K562 (cell line): Measurements from ENCODE around the gene PDK3. TPM values are rescaled to one million over a fixed set of nuclear protein-coding genes. Genes with fewer than 3 reads are reported as not detected.

Experiments used
- ATAC-seq: fragments of 200-7000 bp; cut with Tn5 transposase; 3 replicates; pipeline ENCODE4 v1.9.1; 2020; ENCODE audit warnings: moderate library complexity
- BruUV-seq: library from RNA; stranded (reverse); fragments of 400-500 nt; replicated peaks from 2 replicates; lab custom pipeline; 2021; lab: Mats Ljungman, UMichigan
- CTCF ChIA-PET: fragments of 300-600 bp; formaldehyde crosslinking; extraction: SDS; loops from one replicate; lab custom pipeline; 2021; ENCODE audit warnings: low intra/inter-chr PET ratio; lab: Yijun Ruan, JAX
- POLR2A ChIA-PET: fragments of 300-600, 350-650 bp; sonication (Branson Sonifier 250); formaldehyde crosslinking; extraction: SDS; loops from one replicate; lab custom pipeline; 2021; ENCODE audit warnings: antibody characterized with exemption, inconsistent platforms; lab: Yijun Ruan, JAX
- DNase-seq, 4 experiments: peaks; one replicate each; pipeline versions ENCODE4 v3.0.0 to v3.0.0-alpha.2; 2011 to 2018; ENCODE audit warnings: low spot score in 3 of 4, mixed read lengths in 3 of 4; ENCODE audit errors: extremely low read depth in 1 of 4
- FAIRE-seq: peaks from 2 replicates; lab custom pipeline; 2011; peaks lifted over from hg19 to GRCh38; lab: Jason Lieb, UNC
- H2AFZ ChIP-seq: 2 replicates; pipeline ENCODE4 v1.6.0; 2011; ENCODE audit warnings: low read depth, low read length, control low read depth, inconsistent platforms
- H3K27ac ChIP-seq: fragments of 200-600 bp; 3 replicates; pipeline ENCODE4 v1.8.0; 2011; ENCODE audit warnings: low read depth, mild to moderate bottlenecking, control low read depth, inconsistent platforms, low read length, moderate library complexity, mixed read lengths; ENCODE audit errors: extremely low read depth
- H3K27me3 ChIP-seq, 2 experiments: fragments of 300-600 bp in 1 of 2; 2 replicates in 1 of 2; 3 replicates in 1 of 2; pipeline versions ENCODE4 v1.6.0 to v1.8.0; 2011; ENCODE audit warnings: inconsistent platforms in 2 of 2, low read length in 2 of 2, mild to moderate bottlenecking in 1 of 2, mixed read lengths in 1 of 2, moderate library complexity in 1 of 2; ENCODE audit not compliant: control insufficient read depth in 2 of 2, insufficient read depth in 2 of 2
- H3K36me3 ChIP-seq: fragments of 300-600 bp; 3 replicates; pipeline ENCODE4 v1.8.0; 2011; ENCODE audit warnings: mild to moderate bottlenecking, low read length, inconsistent platforms; ENCODE audit not compliant: control insufficient read depth, insufficient read depth
- H3K4me1 ChIP-seq, 2 experiments: fragments of 200-600 bp in 1 of 2; replicated peaks in 1 of 2; 2 replicates in 1 of 2; 3 replicates in 1 of 2; pipeline versions ENCODE4 v1.5.1 to v1.8.0; 2011; ENCODE audit warnings: inconsistent platforms in 2 of 2, low read length in 2 of 2, mild to moderate bottlenecking in 1 of 2, mixed read lengths in 1 of 2, moderate library complexity in 1 of 2; ENCODE audit not compliant: control insufficient read depth in 2 of 2, insufficient read depth in 2 of 2
- H3K4me2 ChIP-seq: 2 replicates; pipeline ENCODE4 v1.6.1; 2011; ENCODE audit warnings: low read length, control low read depth, inconsistent platforms, mixed read lengths; ENCODE audit not compliant: insufficient read depth
- H3K4me3 ChIP-seq: fragments of 200-600 bp; sonication (generic), shearing (Covaris generic); 2 replicates; pipeline ENCODE4 v1.5.1; 2016; ENCODE audit warnings: control low read depth, inconsistent platforms
- H3K79me2 ChIP-seq: fragments of 200-600 bp; 3 replicates; pipeline ENCODE4 v1.8.0; 2011; ENCODE audit warnings: low read length, inconsistent platforms; ENCODE audit not compliant: control insufficient read depth, insufficient read depth
- H3K9ac ChIP-seq, 2 experiments: 2 replicates each; pipeline versions ENCODE4 v1.6.0 to v1.6.1; 2011; ENCODE audit warnings: low read depth in 2 of 2, low read length in 2 of 2, control low read depth in 1 of 2, inconsistent platforms in 1 of 2, mild to moderate bottlenecking in 1 of 2, mixed read lengths in 1 of 2; ENCODE audit not compliant: insufficient read depth in 1 of 2
- H3K9me1 ChIP-seq: one replicate; pipeline ENCODE4 v1.6.0; 2011; ENCODE audit warnings: inconsistent platforms, mild to moderate bottlenecking, low read length, moderate library complexity; ENCODE audit not compliant: control insufficient read depth, insufficient read depth
- H3K9me3 ChIP-seq: replicated peaks from 2 replicates; pipeline ENCODE4 v1.5.1; 2011; ENCODE audit warnings: low read depth, low read length, inconsistent platforms; ENCODE audit not compliant: control insufficient read depth, insufficient read depth
- H4K20me1 ChIP-seq: replicated peaks from 2 replicates; pipeline ENCODE4 v1.6.1; 2011; ENCODE audit warnings: low read length, inconsistent platforms, mixed read lengths; ENCODE audit not compliant: control insufficient read depth, insufficient read depth
- BRD9 ChIP-seq: fragments of 450-650 bp; IDR thresholded peaks from 2 replicates; pipeline ENCODE4 v1.6.1; 2018; ENCODE audit warnings: low read depth; ENCODE audit not compliant: partially characterized antibody
- RAD21 ChIP-seq, 2 experiments: fragments of 250-450 bp in 1 of 2; fragments of 450-650 bp in 1 of 2; sonication (Bioruptor Pico) in 1 of 2; formaldehyde crosslinking in 1 of 2; IDR thresholded peaks in 1 of 2; conservative IDR thresholded peaks in 1 of 2; 2 replicates each; pipeline versions ENCODE4 v1.4.0 to v1.8.0; 2020 to 2022; ENCODE audit warnings: mild to moderate bottlenecking in 2 of 2, moderate library complexity in 1 of 2
- TAL1 ChIP-seq: fragments of 450-650 bp; IDR thresholded peaks from 2 replicates; pipeline ENCODE4 v1.6.1; 2016; ENCODE audit warnings: mild to moderate bottlenecking
- ZNF584 ChIP-seq: fragments of 200-800 bp; sonication (Bioruptor generic); IDR thresholded peaks from 2 replicates; pipeline ENCODE4 v1.6.1; 2016; ENCODE audit warnings: low read depth, mild to moderate bottlenecking, missing genetic modification characterization, missing compliant biosample characterization
- ZNF668 ChIP-seq: fragments of 250-450 bp; sonication (Bioruptor Pico); IDR thresholded peaks from 2 replicates; pipeline ENCODE4 v1.8.0; 2022; ENCODE audit warnings: mild to moderate bottlenecking, inconsistent platforms
- WGBS: fragments of 100-300 bp; shearing (Covaris generic); methylation state at CpG from one replicate; pipeline ENCODE4 v1.1.6; 2016; ENCODE audit warnings: low coverage, mixed read lengths; ENCODE audit not compliant: insufficient coverage; ENCODE audit errors: missing lambda C conversion rate; 5-methylcytosine and 5-hydroxymethylcytosine counted together
- in situ Hi-C: fragments of 300-500 bp; cut with MboI; formaldehyde crosslinking; loops from 4 replicates; pipeline ENCODE4 v1.15.0; 2018; ENCODE audit warnings: inconsistent platforms, mixed read lengths
- intact Hi-C: fragments of 100-400 bp; cut with micrococcal nuclease; formaldehyde crosslinking; loops from 2 replicates; pipeline ENCODE4 v1.14.2; 2022
- polyA plus RNA-seq, 8 experiments: library from polyadenylated mRNA; depleted of rRNA in 4 of 8; stranded (reverse) in 5 of 8; unstranded in 3 of 8; fragments of >200 nt; fragmentation: Nextera tagmentation in 2 of 8; fragmentation: Illumina TruSeq in 1 of 8; extraction: Ambion mirVana in 2 of 8; extraction: Trizol in 1 of 8; gene quantifications; 2 replicates each; pipeline versions ENCODE4 v1.2.1 to v1.2.3, GENCODE V29; 2011 to 2014; ENCODE audit warnings: inconsistent platforms in 1 of 8, missing spikeins in 1 of 8
- total RNA-seq, 7 experiments: library from RNA; depleted of rRNA in 6 of 7; stranded (reverse); fragments of >200 nt in 6 of 7; fragmentation: Illumina TruSeq in 2 of 7; extraction: Trizol in 2 of 7; gene quantifications; 2 replicates each; pipeline versions ENCODE4 v1.2.1 to v1.2.3, GENCODE V29; 2011 to 2021; ENCODE audit warnings: low replicate concordance in 1 of 7
- TF ChIP-seq, protein P1 (sequence below), 3 experiments: IDR thresholded peaks in 2 of 3; conservative IDR thresholded peaks in 1 of 3; 2 replicates each; pipeline ENCODE4 v1.5.1; 2011 to 2012; ENCODE audit warnings: low read length in 3 of 3, mild to moderate bottlenecking in 3 of 3, control low read depth in 2 of 3, improper control_type of control experiment in 1 of 3, inconsistent platforms in 1 of 3, low read depth in 1 of 3, mixed read lengths in 1 of 3, moderate library complexity in 1 of 3; ENCODE audit not compliant: insufficient read depth in 2 of 3
- TF ChIP-seq, protein P2 (sequence below): sonication (generic); formaldehyde crosslinking; IDR thresholded peaks from 2 replicates; pipeline ENCODE4 v1.8.0; 2023; ENCODE audit warnings: mild to moderate bottlenecking, missing genetic modification reagents

Gene PDK3
- total and polyA plus RNA-seq, 9 of the 15 experiments (the other 6 are each of a cell fraction or from before 2014, with no cell fraction given): 0.20 to 4.9 (median 0.95) TPM

DNA sequence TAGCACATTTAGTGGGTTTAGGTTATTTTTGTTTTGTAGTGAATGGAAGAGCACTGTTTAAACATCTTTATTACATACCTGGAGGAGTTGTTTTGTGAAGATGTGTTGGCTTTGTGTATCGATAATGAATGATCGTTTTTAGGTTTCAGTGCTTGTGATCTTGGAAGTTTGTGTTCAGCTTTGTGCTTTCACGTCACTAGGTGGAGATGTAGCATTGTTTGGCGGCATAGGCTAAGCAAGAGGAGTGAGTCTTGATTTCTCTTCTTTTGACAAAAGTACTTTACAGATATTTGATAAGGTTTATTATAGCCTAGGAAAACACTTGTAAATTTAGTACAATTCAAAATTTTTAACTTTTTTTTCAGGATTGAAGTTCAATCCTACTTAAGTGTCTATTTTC lies 50.4 kb downstream of the PDK3 start:
- in situ Hi-C loops: no loop called here
- Histone ChIP-seq H3K9ac (no peak overlapping the region), H3K9me3 (no peaks in the 10 kb centered on the region), H3K79me2 (no peaks in the 10 kb centered on the region), H3K36me3 (no peaks in the 10 kb centered on the region), H4K20me1 (no peaks in the 10 kb centered on the region)
- CTCF ChIA-PET: no interaction called here
- DNase-seq (peak in 1 of 4 experiments; percentile 6), ATAC-seq (0 out of 3 replicates have a peak, but pooled peaks have one; percentile 39)
- 0% methylated on average over 4 of the region's 4 CpGs for WGBS
- POLR2A ChIA-PET: no interaction called here
- intact Hi-C loops: loop anchor here (5.0 to 10.0 kb wide), 2 partner anchors 47 to 629 kb away; no protein-coding TSS in a partner anchor
- TF ChIP-seq TAL1 (no peak), ZNF584 (CRISPR knock-in tag) (no peak), BRD9 (no peak), ZNF668 (no peak), RAD21 (CRISPR knock-in tag; conservative IDR thresholded peaks at IDR 0.05 in 1 of 2, IDR thresholded peaks at IDR 0.05 in 1 of 2) (peak in 1 of 2 experiments; percentile 60; a peak in 2 of 4 replicates)
- TF ChIP-seq, protein P1, sequence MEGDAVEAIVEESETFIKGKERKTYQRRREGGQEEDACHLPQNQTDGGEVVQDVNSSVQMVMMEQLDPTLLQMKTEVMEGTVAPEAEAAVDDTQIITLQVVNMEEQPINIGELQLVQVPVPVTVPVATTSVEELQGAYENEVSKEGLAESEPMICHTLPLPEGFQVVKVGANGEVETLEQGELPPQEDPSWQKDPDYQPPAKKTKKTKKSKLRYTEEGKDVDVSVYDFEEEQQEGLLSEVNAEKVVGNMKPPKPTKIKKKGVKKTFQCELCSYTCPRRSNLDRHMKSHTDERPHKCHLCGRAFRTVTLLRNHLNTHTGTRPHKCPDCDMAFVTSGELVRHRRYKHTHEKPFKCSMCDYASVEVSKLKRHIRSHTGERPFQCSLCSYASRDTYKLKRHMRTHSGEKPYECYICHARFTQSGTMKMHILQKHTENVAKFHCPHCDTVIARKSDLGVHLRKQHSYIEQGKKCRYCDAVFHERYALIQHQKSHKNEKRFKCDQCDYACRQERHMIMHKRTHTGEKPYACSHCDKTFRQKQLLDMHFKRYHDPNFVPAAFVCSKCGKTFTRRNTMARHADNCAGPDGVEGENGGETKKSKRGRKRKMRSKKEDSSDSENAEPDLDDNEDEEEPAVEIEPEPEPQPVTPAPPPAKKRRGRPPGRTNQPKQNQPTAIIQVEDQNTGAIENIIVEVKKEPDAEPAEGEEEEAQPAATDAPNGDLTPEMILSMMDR (IDR thresholded peaks at IDR 0.05 in 2 of 3, conservative IDR thresholded peaks at IDR 0.05 in 1 of 3; ENCODE audit: insufficient read depth in 2 of 3, low read depth in 1 of 3, low read length in 3 of 3): peak in 2 of 3 experiments; percentile 39 to 40; a peak in 2 of 6 replicates
- TF ChIP-seq, protein P2, sequence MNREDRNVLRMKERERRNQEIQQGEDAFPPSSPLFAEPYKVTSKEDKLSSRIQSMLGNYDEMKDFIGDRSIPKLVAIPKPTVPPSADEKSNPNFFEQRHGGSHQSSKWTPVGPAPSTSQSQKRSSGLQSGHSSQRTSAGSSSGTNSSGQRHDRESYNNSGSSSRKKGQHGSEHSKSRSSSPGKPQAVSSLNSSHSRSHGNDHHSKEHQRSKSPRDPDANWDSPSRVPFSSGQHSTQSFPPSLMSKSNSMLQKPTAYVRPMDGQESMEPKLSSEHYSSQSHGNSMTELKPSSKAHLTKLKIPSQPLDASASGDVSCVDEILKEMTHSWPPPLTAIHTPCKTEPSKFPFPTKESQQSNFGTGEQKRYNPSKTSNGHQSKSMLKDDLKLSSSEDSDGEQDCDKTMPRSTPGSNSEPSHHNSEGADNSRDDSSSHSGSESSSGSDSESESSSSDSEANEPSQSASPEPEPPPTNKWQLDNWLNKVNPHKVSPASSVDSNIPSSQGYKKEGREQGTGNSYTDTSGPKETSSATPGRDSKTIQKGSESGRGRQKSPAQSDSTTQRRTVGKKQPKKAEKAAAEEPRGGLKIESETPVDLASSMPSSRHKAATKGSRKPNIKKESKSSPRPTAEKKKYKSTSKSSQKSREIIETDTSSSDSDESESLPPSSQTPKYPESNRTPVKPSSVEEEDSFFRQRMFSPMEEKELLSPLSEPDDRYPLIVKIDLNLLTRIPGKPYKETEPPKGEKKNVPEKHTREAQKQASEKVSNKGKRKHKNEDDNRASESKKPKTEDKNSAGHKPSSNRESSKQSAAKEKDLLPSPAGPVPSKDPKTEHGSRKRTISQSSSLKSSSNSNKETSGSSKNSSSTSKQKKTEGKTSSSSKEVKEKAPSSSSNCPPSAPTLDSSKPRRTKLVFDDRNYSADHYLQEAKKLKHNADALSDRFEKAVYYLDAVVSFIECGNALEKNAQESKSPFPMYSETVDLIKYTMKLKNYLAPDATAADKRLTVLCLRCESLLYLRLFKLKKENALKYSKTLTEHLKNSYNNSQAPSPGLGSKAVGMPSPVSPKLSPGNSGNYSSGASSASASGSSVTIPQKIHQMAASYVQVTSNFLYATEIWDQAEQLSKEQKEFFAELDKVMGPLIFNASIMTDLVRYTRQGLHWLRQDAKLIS (CRISPR knock-in tag): no peak
- TF ChIP-seq, all 486 proteins: peak for 2
- Histone ChIP-seq H3K4me2 (no peak overlapping the region), H3K4me1 (no peaks in the 10 kb centered on the region), H2AFZ (no peak overlapping the region), H3K27ac (no peak overlapping the region), H3K4me3 (no peak overlapping the region), H3K27me3 (no peaks in the 10 kb centered on the region; a peak in 1 of 5 replicates), H3K9me1 (no peaks in the 10 kb centered on the region)
- no peak for FAIRE-seq
- no TSS peak for BruUV-seq
